GM19328 (cell line): Measurements from ENCODE around the gene PCSK1.
"Not testable (repeated sequence)": the region's sequence is repeated elsewhere in the genome, so short reads cannot be mapped to it uniquely, and the experiment has no call there.

Experiments used
- ATAC-seq: cut with Tn5 transposase; IDR thresholded peaks from one replicate; pipeline ENCODE4 v1.9.1; 2021; ENCODE audit warnings: mild to moderate bottlenecking, moderate library complexity; ENCODE audit not compliant: unreplicated experiment

PCSK1 gene

DNA sequence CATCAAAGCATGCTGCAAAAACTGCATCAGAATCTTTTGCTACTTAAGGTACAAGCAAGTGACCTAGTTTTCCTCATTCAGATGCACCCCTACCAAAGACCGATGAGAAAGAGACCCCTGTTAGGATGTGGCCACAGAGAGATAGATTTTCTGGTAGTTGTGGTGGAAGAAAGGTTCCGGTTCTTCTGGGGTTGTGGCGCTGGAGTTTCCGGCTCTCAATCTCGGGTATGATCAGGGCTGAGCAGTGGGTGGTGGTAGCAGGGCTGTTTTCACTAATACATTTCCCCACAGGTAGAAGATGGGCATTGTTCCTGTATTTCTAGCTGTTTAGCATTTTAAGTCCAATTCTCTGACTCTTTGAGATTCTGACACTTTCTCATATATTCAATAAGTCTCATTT lies 58.4 kb downstream of the PCSK1 start:
- ATAC-seq = no peak

DNA sequence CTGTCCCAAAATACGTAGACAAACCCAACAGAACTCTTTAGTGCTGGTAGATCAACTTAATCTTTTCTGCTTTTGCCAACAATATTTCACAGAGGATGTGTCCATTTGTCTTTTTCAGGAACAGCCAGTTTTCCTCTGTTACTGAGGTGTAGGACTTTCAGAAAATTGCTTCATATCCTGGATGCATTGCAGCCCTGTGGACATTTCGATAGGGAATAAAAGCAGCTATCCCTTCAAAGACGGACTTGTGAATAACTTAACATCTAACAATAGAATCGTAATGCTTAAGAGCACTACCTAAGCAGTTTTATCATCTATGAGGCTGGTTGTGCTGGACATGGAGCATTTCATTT lies 59.7 kb downstream of the PCSK1 start:
- ATAC-seq = no peak

DNA sequence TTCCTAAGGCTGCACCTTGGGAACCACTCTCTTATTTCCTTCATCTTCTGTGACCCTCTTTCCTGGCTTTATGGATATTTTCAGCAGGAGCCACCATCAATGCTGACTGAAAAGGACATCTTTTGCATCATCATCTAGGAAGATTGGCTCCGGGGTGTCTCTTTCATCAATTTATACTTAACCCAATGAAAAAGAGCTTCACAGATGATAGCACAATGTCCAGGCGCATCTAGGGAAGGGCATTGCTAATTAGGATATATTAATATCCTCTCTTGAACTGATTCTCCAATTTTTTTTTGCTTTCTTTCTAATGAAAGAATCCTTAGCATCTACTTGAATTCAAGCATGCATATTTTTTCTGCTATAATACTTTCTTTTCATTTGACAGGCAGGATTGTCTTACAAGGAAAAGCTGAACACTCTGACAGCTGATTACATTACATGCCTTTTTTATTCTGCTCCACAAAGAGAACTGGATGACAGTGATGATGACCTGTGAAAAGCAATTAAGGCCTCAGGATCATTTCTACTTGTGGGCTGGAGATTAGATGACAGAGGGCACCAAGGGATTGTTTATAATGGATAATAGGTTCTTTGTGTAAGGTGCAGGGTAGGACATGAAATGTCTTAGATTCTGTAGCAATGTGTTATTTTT lies 60.2 kb downstream of the PCSK1 start:
- no peak for ATAC-seq

DNA sequence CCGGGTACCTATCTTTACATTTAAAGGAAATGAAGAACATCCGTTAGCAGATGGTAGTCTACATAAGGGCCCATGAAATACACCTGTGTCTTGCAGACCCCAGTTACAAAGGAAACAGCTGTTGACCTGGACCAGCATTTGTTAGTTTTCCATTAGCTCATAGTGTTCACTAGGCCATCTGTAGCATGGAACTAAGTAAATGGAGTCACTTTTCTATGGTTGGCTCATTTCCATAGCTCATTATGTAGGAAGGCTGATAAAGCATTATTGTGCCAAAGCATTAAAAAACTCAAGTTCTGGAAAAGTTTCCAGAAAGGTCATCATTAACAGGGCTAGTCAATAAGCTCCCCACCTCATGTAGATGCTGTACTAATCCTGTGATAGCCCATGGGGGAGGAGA lies 62.1 kb downstream of the PCSK1 start:
- no peak for ATAC-seq

DNA sequence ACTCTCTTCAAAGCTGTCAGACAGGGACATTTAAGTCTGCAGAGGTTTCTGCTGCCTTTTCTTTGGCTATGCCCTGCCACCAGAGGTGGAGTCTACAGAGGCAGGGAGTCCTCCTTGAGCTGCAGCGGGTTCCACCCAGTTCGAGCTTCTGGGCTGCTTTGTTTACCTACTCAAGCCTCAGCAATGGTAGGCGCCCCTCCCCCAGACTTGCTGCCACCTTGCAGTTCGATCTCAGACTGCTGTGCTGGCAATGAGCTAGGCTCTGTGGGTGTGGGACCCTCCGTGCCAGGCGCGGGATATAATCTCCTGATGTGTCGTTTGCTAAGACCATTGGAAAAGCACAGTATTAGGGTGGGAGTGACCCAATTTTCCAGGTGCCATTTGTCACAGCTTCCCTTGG lies 65.7 kb downstream of the PCSK1 start:
- not testable (repeated sequence) for ATAC-seq

DNA sequence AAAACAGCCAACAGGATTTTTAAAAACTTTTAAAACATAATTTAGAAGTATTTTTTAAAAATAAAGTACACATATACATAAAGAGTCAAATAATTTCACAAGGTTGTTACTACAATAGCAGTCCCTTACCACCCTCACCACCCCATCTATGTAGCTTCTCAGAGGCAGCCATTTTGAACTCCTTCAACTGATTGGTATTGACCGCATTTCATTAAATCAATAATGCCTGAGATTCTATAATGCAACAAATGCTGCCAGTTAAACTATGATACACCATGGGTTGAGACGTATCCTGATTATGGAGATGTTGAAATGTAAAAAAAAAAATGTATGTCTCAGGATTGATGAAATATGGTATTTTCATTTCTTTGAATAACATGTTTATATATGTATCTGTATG lies 78.8 kb downstream of the PCSK1 start:
- ATAC-seq = no peak

DNA sequence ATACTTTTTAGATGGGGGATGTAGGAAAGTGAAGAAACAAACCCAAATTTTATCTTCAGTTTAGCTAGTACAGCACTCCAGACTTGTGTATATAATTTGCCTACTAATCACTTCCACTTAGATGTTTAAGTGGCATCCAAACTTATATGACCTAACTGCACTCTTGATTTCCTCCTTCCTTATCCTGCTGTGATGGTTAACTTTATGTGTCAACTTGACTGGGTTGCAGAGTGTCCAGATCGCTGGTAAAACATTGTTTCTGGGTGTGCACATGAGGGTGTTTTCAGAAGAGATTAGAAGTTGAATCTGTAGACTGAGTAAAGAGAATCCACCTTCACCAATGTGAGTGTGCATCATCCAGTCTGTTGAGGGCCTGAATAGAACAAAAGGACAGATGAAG lies 79.8 kb downstream of the PCSK1 start:
- ATAC-seq = no peak

DNA sequence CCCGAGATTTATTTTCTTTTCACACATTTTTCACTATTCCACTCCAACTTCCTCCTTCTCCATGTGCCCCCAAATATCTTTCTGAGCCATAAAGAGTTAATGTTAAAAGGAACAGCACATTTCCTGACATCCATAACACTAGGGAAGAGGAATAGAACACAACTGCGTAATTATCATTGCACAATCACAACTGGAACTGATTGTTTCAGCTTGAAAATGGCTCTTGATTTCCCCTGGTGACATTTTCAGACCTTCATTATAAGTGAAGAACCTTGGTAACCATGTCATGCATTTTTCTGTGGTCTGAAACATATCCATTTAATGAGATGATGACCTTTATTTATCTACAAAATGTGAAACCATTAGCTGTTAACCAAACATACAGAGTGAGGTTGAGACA lies 82.4 kb downstream of the PCSK1 start:
- ATAC-seq = no peak

DNA sequence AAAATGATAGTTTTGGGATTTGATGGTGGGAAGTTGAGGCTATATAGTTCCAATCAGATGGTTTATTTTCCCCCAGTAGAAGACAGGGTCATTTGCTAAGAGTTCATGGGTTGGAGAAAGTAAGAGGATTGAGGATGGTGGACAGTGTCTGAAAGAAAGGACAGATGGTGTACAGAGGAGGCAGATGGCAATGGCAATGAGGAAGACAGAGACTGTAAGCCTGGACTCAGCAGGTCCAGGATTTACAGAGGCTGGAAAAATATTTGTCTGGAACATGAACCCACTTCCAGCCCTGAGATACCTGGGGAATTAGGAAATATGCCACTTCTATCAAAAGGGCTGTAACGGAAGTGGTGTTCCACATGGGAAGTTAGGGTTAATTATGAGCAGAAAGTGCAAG lies 84.5 kb downstream of the PCSK1 start:
- ATAC-seq = no peak

DNA sequence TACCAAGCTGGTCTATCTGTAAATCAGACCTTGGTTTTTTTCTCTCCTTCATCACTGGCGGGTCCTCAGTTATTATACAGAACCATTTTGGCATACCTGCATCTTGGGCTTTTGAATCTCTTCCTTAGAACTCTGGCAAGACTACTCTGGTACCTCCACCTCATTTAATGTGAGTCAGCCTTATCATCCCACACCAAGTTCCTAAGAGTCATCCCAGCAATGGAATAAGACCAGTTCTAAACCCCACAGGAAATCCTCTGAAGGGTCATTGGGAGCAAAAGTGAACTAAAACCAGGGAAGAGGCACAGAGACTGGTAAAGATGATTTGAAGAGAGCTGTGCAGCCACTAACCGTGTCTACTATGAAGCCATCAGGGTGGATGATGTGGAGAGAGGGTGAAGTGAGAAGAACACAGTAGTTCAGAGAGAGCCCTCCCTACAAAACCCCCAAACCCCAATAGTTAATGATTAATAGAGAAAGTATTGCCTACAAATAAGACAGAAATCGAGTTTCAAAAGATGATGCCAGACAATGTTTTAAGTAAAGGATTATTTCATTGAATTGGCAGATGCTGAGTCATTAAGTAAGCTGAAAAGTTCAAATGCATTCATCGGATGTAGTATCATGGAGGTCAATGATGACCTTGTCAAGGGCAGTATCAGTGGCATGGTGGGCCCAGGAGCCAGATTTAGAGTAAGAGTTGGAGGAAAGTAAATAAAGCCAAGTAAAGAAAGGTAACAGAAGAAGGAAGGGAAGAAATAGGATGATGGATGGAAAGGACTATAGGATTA lies 85.4 kb downstream of the PCSK1 start:
- no peak for ATAC-seq

DNA sequence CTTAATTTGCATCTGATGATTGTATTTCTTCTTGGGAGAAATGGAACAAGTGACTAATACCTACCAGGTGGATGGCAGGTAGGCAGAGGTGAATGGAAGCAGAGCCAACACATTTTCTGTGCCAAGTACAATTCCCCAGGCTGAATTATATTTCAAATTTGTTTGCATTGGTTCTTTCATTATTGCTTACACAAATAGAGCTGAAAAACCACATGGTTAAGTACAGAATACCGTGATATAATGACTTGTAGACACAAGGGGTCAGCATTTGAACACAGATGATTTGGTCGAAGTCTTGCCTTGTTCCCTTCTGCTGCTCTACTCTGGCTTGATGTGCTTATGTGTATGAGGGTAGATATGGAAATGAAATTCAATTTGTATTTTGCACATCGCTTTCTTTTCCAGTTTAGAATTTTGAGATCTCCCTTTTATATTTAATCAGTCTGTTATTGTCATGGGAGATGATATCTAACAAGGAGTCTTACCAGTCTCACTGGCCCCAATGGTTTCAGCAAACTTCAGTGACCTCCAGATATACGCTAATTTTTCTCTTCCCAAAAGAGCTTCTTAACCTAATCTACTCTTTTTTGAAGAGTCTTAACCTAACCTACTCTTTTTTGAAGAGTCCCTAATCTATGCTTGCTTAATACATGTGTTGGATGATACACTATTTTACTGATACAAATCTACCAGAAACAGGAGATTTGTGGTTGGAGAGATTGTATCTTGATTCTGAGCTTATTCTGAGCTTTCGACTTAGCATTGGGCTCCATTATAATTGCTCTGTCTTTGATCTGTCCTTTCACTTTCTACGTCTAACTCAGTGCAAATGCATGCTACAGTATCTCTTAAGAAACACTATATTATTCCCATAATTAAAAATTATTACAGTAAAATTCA lies 88.1 kb downstream of the PCSK1 start:
- ATAC-seq = peak; percentile 85

DNA sequence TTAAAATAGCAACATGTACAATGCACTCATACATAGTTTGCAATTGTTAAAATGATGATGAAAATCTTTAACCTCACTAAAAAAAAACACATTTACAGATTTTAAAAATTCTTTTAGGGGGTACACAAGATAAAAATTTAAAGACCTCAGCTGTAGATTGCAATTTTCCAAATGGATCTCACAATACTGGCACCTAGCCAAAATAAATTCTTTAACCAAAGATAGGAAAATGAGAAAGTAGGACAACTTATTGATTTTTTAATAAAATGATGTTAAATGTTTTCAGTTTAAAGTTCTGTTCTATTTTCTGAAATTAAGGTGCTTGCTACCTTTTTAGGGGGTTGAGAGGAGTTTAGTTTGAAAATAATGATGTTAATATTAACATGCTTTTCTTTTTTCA lies 90.0 kb downstream of the PCSK1 start:
- ATAC-seq = no peak

DNA sequence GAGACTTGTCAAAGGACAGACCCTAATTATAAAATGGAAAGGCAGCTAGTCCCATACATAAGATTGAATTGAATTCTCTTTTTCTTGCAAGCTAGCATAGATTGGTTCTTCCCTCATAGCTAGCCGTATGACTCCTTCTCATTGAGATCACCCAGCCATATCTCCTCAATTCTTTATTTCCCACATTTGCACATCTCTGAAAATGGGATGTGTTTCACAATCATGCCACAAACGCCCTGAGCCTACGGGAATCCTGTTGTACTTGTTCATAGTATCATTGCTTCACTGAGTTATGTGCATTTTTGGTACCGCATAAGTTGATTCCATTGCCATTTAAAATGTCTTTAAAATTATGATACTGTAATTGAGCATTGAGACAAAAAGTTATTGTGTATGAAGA lies 90.5 kb downstream of the PCSK1 start:
- no peak for ATAC-seq
